ENCODE results near the gene ARFGAP2.

DNA sequence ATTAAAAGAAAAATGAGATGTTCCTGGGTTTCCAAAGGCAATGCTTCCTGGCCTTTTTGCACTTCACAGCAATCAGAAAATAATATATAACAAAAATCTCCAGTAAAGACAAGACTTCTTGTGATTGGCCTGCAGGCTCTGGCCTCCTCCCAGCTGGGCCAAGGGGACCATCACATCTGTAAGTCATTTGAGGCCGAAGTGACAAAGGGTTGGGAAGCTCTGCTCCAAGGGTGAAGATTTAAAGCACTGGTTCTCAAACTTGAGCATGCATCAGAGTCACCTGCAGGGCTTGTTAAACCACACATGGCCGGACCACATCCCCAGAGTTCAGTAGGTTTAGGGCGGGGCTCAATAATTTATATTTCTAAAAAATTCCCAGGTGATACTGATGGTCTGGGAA, 32.1 kb downstream of the ARFGAP2 start:
- TF ChIP-seq CTCF (conservative IDR thresholded peaks at IDR 0.05; ENCODE audit: low read depth, low read length) (no peak), EZH2 (IDR thresholded peaks at IDR 0.05; ENCODE audit: low read length, unreplicated experiment) (no peak)
